ENCODE results near the gene ZSCAN30.

Gene ZSCAN30

GRCh38 chr18:35282353-35282752 lies 7.7 kb downstream of the ZSCAN30 start:
- no peak for DNase-seq (ENCODE audit: low read depth in 4 of 4, low spot score in 1 of 4)

DNA sequence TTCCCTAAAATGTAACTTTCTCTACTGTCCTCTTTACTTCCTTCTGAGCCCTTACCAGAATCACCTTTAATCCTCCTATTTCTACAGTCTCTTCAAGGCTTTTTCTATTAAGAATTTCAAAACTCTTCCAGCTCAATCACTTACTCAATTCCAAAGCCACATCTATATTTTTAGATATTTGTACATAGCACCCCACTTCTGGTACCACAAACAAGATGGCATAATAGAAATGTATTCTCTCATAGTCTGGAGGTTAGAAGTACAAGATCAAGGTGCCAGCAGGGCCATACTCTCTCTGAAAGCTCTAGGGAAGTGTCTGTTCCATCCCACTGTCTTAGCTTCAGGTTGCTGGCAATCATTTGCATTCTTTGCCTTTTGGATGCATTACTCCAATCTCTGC lies 11.1 kb downstream of the ZSCAN30 start:
- no peak for DNase-seq (ENCODE audit: low read depth in 4 of 4, low spot score in 1 of 4)

DNA sequence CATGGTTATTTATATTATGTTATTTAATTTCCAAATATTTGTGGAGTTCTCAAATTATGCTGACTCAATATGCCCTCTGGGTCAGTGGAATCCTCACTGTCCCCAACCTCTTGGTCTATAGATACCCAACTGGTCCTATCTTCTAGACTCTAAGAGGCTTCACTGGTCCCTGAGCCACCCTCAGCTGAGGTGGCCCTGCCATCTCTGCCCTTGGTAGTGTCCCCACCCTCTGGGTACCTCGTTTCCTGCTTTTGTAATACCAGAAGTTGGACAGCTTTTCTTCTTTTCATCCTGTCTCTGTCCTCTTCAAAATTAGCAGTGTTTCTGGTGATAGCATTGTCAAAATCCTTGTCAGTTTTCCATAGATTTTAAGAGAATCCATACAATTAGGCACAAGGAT lies 11.9 kb downstream of the ZSCAN30 start:
- DNase-seq (ENCODE audit: low read depth in 4 of 4, low spot score in 1 of 4) = no peak

DNA sequence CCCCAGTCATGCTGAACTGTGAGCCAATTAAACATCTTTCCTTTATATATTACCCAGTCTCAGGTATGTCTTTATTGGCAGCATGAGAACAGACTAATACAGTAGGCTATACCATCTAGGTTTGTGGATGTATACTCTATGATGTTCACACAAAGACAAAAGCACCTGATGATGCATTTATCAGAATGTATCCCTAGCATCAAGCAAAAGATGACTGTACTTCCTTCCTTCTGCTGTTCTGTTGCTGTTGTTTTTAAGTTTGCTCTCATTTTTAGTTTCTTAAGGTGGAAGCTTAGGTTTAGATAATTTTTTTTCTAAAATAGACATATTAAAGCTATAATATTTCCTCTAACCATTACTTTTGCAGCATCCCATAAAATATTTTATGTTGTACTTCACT lies 12.4 kb downstream of the ZSCAN30 start:
- DNase-seq (ENCODE audit: low read depth in 4 of 4, low spot score in 1 of 4) = no peak

DNA sequence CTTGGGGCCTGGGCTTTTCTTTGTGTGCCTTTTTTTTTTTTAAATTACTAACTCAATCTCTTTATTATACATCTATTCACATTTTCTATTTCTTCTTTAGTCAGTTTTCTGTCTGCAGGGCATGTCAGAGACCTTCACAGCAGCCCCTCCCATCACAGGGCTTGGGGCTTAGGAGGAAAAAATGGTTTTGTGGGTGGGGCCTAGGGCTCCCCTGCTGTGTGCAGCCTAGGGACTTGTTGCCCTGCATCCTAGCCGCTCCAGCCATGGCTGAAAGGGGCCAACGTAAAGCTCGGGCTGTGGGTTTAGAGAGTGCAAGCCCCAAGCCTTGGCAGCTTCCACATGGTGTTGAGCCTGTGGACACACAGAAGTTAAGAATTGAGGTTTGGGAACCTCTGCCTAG lies 13.8 kb downstream of the ZSCAN30 start:
- no peak for DNase-seq (ENCODE audit: low read depth in 4 of 4, low spot score in 1 of 4)

DNA sequence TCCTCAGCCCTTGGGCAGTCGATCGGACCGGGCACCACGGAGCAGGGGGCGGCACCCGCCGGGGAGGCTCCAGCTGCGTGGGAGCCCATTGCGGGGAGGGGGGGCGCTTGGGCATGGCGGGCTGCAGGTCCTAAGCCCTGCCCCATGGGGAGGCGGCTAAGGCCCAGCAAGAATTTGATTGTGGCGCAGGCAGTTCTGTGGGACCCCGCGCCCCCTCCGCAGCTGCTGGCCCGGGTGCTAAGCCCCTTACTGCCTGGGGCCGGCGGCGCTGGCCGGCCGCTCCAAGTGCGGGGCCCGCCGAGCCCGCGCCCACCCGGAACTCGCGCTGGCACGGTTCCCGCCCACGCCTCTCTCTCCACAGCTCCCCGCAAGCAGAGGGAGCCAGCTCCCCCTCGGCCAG lies 18.4 kb downstream of the ZSCAN30 start:
- DNase-seq (ENCODE audit: low read depth in 4 of 4, low spot score in 1 of 4) = no peak

DNA sequence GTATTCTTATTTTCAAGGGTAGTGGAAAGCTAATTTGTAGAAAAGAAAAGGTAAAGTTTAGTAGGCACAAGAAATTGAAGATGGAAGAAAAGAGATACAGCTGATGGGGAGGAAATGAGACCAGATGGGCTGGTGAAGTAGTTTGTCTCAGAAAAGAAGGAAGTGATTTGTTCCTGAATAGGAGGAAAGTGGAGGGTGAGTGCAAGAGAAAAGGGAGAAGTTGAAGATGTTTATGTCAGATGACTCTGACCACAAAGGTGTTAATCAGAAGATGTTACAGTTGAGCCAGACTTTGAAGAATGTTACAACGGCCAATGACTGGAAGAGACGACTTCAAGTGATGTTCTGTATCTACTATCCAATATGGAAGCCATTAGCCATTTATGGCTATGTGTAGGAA lies 21.2 kb downstream of the ZSCAN30 start:
- no peak for DNase-seq (ENCODE audit: low read depth in 4 of 4, low spot score in 1 of 4)

GRCh38 chr18:35267809-35268208 lies 22.2 kb downstream of the ZSCAN30 start:
- DNase-seq (ENCODE audit: low read depth in 4 of 4, low spot score in 1 of 4) = no peak

DNA sequence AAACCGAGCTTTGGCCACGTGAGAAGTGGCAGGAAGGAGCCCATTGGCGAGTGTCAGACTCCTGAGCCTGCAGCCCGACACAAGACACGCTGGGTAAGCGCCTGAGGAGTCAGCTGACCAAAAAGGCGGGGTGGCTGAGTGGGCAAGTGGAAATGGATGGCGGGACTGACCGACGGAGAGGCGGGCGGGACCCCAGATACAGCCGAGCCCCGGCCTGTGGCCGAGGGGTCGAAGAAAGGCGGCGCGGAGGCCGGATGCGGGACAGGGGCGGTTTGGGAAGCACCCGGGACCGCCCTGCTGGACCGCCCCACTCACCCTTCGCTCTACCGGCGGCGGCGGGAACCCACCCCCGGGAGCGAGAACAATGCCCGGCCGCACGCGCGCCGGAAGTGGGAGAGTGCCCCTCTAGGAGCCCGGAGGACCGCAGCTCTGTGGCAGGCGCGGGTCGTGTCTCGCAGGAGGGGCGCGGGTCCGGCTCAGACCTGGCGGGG lies 22.8 kb downstream of the ZSCAN30 start:
- DNase-seq (ENCODE audit: low read depth in 4 of 4, low spot score in 1 of 4) = peak; percentile 20 to 57 (median 47)

DNA sequence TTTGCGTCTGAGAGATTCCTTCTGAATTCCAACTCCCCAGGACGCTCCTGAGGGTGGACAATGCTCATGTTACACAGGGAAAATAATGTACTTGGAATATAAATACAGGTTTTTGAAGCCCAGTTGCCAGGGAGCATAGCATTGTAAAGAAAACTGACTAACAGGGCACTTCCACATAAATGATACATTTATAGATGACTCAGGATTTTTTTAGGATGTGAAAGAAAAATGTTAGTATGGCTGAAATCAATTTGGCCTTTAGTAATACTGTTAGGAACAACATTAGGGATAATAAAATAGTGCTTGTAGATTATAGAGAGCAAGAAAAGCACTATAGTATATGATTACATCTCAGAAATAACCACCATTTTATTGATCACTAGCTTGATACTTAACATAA lies 25.6 kb downstream of the ZSCAN30 start:
- no peak for DNase-seq (ENCODE audit: low read depth in 4 of 4, low spot score in 1 of 4)

DNA sequence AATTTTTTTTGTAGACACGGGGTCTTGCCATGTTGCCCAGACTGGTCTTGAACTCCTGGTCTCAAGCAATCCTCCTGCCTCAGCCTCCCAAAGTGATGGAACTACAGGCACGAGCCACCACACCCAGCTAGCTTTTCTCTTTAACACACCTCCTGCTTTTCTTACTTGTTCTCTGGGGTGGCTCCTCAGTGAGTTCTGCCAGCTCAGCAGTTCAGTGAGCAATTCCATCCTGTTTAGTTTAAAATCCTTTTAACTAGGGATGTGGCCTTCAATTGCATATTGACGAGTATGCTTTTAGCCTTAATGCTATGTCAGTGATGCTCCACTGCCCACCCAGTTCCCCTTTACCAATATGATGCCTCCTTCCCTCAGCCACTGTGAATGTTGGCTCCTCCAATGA lies 33.1 kb downstream of the ZSCAN30 start:
- no peak for DNase-seq (ENCODE audit: low read depth in 4 of 4, low spot score in 1 of 4)

GRCh38 chr18:35253655-35254287 lies 36.3 kb downstream of the ZSCAN30 start:
- no peak for DNase-seq (ENCODE audit: low read depth in 4 of 4, low spot score in 1 of 4)

GRCh38 chr18:35252466-35252865 lies 37.6 kb downstream of the ZSCAN30 start:
- DNase-seq (ENCODE audit: low read depth in 4 of 4, low spot score in 1 of 4) = no peak

DNA sequence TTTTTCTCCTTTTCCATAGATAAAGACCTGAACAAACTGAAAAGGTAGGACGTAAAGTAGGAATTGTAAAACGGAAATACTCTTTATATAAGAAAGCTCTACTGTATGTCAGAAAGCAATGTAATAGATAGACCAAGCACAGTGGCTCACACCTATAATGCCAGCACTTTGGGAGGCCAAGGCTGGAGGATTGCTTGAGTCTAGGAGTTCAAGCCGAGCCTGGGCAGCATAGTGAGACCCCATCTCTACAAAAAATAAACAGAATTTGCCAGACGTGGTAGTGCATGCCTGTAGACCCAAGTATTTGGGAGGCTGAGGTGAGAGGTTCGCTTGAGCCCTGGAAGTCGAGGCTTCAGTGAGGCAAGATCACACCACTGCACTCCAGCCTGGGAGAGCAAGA lies 41.6 kb downstream of the ZSCAN30 start:
- no peak for DNase-seq (ENCODE audit: low read depth in 4 of 4, low spot score in 1 of 4)

GRCh38 chr18:35247412-35248249 lies 42.4 kb downstream of the ZSCAN30 start:
- DNase-seq (ENCODE audit: low read depth in 4 of 4, low spot score in 1 of 4) = no peak

GRCh38 chr18:35246831-35247230 lies 43.2 kb downstream of the ZSCAN30 start:
- DNase-seq (ENCODE audit: low read depth in 4 of 4, low spot score in 1 of 4) = no peak

- no peak for DNase-seq (ENCODE audit: low read depth in 4 of 4, low spot score in 1 of 4)
These were observed 44.2 kb downstream of the ZSCAN30 start for GRCh38 chr18:35245719-35246317.

- no peak for DNase-seq (ENCODE audit: low read depth in 4 of 4, low spot score in 1 of 4)
These were observed 45.4 kb downstream of the ZSCAN30 start for GRCh38 chr18:35244671-35245070.

- no peak for DNase-seq (ENCODE audit: low read depth in 4 of 4, low spot score in 1 of 4)
These were observed 47.6 kb downstream of the ZSCAN30 start for GRCh38 chr18:35242426-35242825.

GRCh38 chr18:35241448-35241804 lies 48.6 kb downstream of the ZSCAN30 start:
- no peak for DNase-seq (ENCODE audit: low read depth in 4 of 4, low spot score in 1 of 4)

- DNase-seq (ENCODE audit: low read depth in 4 of 4, low spot score in 1 of 4) = peak; percentile 87 to 95 (median 92)
These were observed 49.2 kb downstream of the ZSCAN30 start, which contains the start of gene ZNF397 for GRCh38 chr18:35240664-35241447. ZNF397 (plus strand) TSS chr18:35241034; CDS start chr18:35242471, 1,437 bp downstream.

Measured in stimulated activated CD4-positive, alpha-beta T cell treated with anti-CD3 and anti-CD28 coated beads, Interleukin-1b, Interleukin-23, amount 100 ng/mL, for 24 hours (primary cell).